ENCODE measurements around the gene TMEM50A.
"Not testable (repeated sequence)": the region's sequence is repeated elsewhere in the genome, so short reads cannot be mapped to it uniquely, and the experiment has no call there.

The TMEM50A gene

DNA sequence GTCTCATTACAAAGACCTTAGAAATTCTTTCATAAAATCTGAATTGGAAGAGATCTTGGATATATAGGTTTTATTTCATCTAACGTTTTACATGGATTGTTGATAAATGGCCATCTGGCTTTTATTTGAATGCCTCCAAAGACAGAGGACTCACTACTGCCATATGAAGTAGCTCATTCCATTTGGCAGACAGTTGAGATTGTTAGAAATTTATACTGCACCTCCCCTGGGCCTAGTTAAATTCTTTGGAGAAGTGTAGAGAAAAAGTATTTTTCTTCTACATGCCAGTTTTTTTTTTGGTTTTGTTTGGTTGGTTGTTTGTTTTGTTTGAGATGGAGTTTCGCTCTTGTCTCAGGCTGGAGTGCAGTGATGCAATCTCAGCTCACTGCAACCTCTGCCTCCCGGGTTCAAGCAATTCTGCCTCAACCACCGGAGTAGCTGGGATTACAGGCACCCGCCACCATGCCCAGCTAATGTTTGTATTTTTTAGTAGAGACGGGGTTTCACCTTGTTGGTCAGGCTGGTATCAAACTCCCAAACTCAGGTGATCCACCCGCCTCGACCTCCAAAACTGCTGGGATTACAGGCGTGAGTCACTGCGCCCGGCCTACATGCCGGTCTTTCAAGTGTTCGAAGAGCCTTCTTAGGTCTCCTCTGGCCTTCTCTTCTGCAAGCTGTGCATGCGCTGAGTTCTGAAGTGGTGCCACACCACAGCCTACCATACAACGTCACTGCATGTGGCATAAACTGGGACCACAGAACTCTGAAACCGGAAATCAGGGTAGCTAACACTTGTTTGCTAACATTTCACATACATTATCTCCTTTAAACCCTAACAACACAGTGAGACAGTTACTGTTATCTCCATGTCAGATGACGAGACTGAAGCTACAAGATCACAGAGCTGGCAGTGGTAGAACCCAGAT is 24.8 kb downstream of the TMEM50A start:
- H3K36me3 ChIP-seq (ENCODE audit: insufficient read depth, low read length), result peaks cover 31% of the 10 kb centered on the region
- H3K27me3 ChIP-seq (ENCODE audit: control insufficient read depth in 1 of 2, insufficient read depth in 2 of 2, low read length in 2 of 2); H3K4me1 ChIP-seq (ENCODE audit: insufficient read depth, low read length); H3K27ac ChIP-seq (ENCODE audit: low read depth, low read length); H3K9ac ChIP-seq (ENCODE audit: low read length); H3K9me3 ChIP-seq (ENCODE audit: low read length); H3K4me3 ChIP-seq (ENCODE audit: low read depth in 1 of 2, low read length in 2 of 2): not testable (repeated sequence)

DNA sequence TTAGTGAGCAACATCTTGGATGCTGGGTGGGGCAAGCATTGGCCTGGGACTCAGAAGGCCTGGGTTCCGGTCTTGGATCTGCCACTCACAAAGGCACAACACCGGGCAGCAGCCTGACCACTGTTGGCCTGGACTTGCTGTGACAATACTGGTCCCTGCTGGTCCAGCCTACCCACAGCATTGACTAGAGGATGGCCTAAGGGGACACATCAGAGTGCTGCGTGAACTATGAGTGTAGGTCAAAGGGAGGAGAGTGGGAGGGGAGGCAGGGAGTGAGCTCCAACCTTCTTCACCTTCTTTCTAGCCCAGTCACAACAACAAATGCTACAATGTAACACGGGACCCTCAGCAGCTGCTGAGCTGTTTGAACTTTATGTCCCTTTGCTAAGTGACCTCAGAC is 31.1 kb downstream of the TMEM50A start:
- H3K4me3 ChIP-seq (ENCODE audit: low read depth in 1 of 2, low read length in 2 of 2), result no peak overlapping the region
- no peak overlapping the region for H3K27ac ChIP-seq (ENCODE audit: low read depth, low read length)
- H3K9me3 ChIP-seq (ENCODE audit: low read length), result no peaks in the 10 kb centered on the region
- H3K4me1 ChIP-seq (ENCODE audit: insufficient read depth, low read length), result no peaks in the 10 kb centered on the region
- H3K27me3 ChIP-seq (ENCODE audit: control insufficient read depth in 1 of 2, insufficient read depth in 2 of 2, low read length in 2 of 2), result no peaks in the 10 kb centered on the region
- no peak overlapping the region for H3K9ac ChIP-seq (ENCODE audit: low read length)
- H3K36me3 ChIP-seq (ENCODE audit: insufficient read depth, low read length), result no peaks in the 10 kb centered on the region

DNA sequence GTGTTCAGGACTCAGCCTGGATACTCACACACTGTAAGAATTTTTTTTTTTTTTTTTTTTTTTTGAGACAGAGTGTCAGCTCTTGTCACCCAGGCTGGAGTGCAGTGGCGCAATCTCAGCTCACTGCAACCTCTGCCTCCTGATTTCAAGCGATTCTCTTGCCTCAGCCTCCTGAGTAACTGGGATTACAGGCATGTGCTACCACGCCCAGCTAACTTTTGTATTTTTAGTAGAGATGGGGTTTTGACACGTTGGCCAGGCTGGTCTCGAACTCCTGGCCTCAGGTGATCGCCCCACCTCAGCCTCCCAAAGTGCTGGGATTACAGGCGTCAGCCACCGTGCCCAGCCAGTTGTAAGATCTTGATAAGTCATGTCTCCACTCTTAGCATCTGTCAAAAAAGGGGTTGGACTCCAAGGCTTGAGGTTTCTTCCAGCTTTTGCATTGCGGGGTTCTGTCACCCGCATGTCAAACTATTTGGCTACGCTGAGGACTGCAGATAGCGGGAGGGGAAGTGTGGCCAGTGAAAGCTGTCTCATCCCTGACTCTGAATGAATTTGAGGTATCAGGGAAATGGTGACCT is 31.6 kb downstream of the TMEM50A start:
- H3K4me3 ChIP-seq (ENCODE audit: low read depth in 1 of 2, low read length in 2 of 2); H3K9ac ChIP-seq (ENCODE audit: low read length); H3K27me3 ChIP-seq (ENCODE audit: control insufficient read depth in 1 of 2, insufficient read depth in 2 of 2, low read length in 2 of 2); H3K27ac ChIP-seq (ENCODE audit: low read depth, low read length); H3K4me1 ChIP-seq (ENCODE audit: insufficient read depth, low read length); H3K36me3 ChIP-seq (ENCODE audit: insufficient read depth, low read length); H3K9me3 ChIP-seq (ENCODE audit: low read length): not testable (repeated sequence)

DNA sequence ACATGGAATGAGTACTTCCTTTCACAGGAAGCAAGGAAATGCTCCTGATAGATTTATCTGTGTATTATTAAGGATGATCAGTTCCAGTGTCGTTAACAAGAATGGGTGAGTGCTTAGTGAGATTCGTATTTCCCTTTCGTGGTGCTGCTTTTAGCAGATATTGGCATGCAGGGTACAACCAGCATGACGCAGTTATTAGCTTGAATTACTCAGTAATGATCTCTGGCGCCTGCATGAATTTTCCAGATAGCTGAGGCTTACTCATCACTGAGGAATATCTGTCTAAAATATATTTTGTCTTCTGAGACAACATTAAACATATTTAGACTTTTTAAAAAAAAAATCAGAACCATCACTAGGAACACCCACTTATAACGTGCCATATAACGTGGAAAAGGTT is 33.6 kb downstream of the TMEM50A start:
- H3K27ac ChIP-seq (ENCODE audit: low read depth, low read length); H3K4me3 ChIP-seq (ENCODE audit: low read depth in 1 of 2, low read length in 2 of 2); H3K36me3 ChIP-seq (ENCODE audit: insufficient read depth, low read length); H3K4me1 ChIP-seq (ENCODE audit: insufficient read depth, low read length); H3K9ac ChIP-seq (ENCODE audit: low read length); H3K27me3 ChIP-seq (ENCODE audit: control insufficient read depth in 1 of 2, insufficient read depth in 2 of 2, low read length in 2 of 2); H3K9me3 ChIP-seq (ENCODE audit: low read length): not testable (repeated sequence)

DNA sequence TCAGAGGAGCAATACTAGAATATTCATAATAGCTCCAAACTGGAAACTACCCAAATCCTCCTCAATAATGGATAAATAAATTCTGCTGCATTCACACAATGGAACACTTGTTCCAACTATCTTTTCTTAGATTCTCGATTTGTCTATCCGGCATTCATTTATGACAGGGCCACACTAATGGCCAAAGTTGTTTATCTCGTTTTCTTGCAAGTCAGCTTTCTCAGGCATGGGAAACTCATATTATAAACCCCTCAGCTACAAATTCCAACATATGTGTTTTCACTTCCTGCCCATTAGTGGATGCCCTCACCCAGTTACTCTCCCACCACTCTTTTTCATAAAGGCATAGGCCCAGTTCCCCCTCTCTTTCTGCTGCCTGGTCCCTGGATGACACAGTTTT is 40.2 kb downstream of the TMEM50A start:
- H3K27ac ChIP-seq (ENCODE audit: low read depth, low read length); H3K4me1 ChIP-seq (ENCODE audit: insufficient read depth, low read length); H3K4me3 ChIP-seq (ENCODE audit: low read depth in 1 of 2, low read length in 2 of 2); H3K9ac ChIP-seq (ENCODE audit: low read length); H3K27me3 ChIP-seq (ENCODE audit: control insufficient read depth in 1 of 2, insufficient read depth in 2 of 2, low read length in 2 of 2); H3K9me3 ChIP-seq (ENCODE audit: low read length); H3K36me3 ChIP-seq (ENCODE audit: insufficient read depth, low read length): not testable (repeated sequence)

DNA sequence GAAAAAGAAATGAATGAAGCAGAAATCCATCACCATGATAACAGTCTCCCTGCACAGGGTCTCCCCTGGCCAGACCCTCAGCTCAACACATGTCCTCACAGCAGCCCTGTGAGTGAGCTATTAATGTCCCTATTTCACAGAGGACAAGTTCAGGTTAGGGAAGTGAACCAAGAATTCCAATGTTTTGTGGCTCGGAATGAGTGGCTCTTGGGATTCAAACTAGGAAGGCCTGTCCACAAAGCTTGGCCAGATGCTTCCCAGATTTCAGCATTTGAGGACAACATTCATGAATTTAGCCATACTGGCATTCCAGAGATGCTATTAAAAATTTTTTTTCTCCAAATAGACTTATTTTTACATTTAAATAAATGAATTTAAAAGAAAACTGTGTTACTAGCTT is 44.4 kb downstream of the TMEM50A start:
- H3K4me1 ChIP-seq (ENCODE audit: insufficient read depth, low read length); H3K27ac ChIP-seq (ENCODE audit: low read depth, low read length); H3K9me3 ChIP-seq (ENCODE audit: low read length); H3K4me3 ChIP-seq (ENCODE audit: low read depth in 1 of 2, low read length in 2 of 2); H3K36me3 ChIP-seq (ENCODE audit: insufficient read depth, low read length); H3K27me3 ChIP-seq (ENCODE audit: control insufficient read depth in 1 of 2, insufficient read depth in 2 of 2, low read length in 2 of 2); H3K9ac ChIP-seq (ENCODE audit: low read length): not testable (repeated sequence)

DNA sequence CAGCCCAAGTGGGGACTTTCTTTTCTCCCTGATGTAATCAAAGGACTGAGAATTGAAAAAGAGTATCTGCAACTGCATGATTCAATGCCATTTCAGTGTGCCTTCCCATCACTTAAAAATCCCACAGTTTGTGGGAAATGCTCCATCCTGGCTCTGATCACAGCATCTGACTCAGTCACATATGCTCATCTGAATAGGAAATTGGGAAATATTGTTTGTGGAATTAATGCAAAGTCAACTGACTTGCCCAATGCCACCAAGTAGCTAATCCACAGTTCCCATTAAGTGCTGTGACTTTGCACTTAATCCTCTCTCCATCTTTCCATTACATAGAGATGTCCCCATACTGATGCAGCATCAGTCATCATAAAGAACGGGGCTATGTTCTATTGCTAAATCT is 45.0 kb downstream of the TMEM50A start:
- H3K36me3 ChIP-seq (ENCODE audit: insufficient read depth, low read length); H3K27ac ChIP-seq (ENCODE audit: low read depth, low read length); H3K9me3 ChIP-seq (ENCODE audit: low read length); H3K4me1 ChIP-seq (ENCODE audit: insufficient read depth, low read length); H3K4me3 ChIP-seq (ENCODE audit: low read depth in 1 of 2, low read length in 2 of 2); H3K9ac ChIP-seq (ENCODE audit: low read length); H3K27me3 ChIP-seq (ENCODE audit: control insufficient read depth in 1 of 2, insufficient read depth in 2 of 2, low read length in 2 of 2): not testable (repeated sequence)

DNA sequence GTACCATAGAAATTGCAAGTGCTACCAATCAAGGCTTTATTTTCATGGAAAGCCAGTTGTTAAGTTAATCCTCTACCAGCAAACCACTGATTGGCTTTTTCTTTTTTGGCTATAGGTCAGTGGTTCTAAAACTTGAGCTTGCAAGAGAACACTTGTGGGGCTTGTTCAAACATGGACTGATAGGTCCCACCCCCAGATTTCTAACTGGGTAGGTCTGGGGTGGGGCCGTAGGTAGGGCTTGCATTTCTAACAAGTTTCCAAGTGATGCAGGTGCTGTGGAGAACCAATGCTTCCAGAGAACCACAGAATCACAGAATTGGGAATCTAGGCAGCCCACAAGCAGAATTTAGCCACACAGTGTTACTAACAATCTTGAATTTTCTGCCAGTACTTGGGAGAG is 45.7 kb downstream of the TMEM50A start:
- H3K4me3 ChIP-seq (ENCODE audit: low read depth in 1 of 2, low read length in 2 of 2); H3K9ac ChIP-seq (ENCODE audit: low read length); H3K36me3 ChIP-seq (ENCODE audit: insufficient read depth, low read length); H3K4me1 ChIP-seq (ENCODE audit: insufficient read depth, low read length); H3K27ac ChIP-seq (ENCODE audit: low read depth, low read length); H3K9me3 ChIP-seq (ENCODE audit: low read length); H3K27me3 ChIP-seq (ENCODE audit: control insufficient read depth in 1 of 2, insufficient read depth in 2 of 2, low read length in 2 of 2): not testable (repeated sequence)

DNA sequence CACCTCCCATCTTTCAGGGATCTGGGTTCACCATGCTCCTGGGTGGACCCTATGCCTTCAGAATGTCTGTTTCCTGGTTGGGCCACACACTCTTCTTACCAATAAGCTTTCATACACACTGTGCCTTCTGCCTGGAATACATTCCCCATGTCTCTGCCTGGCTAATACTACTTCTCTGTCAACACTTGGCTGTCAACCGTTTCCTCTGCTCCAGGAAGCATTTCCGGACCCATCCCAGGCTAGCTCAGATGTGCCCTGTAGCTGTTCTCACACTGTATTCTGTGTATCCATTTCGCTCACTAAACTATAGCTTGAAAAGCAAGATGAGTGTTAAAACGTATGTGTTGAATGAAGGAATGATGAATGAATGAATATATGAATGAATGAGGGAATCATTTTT is 49.0 kb downstream of the TMEM50A start:
- H3K4me1 ChIP-seq (ENCODE audit: insufficient read depth, low read length); H3K27ac ChIP-seq (ENCODE audit: low read depth, low read length); H3K4me3 ChIP-seq (ENCODE audit: low read depth in 1 of 2, low read length in 2 of 2); H3K9ac ChIP-seq (ENCODE audit: low read length); H3K36me3 ChIP-seq (ENCODE audit: insufficient read depth, low read length); H3K27me3 ChIP-seq (ENCODE audit: control insufficient read depth in 1 of 2, insufficient read depth in 2 of 2, low read length in 2 of 2); H3K9me3 ChIP-seq (ENCODE audit: low read length): not testable (repeated sequence)

DNA sequence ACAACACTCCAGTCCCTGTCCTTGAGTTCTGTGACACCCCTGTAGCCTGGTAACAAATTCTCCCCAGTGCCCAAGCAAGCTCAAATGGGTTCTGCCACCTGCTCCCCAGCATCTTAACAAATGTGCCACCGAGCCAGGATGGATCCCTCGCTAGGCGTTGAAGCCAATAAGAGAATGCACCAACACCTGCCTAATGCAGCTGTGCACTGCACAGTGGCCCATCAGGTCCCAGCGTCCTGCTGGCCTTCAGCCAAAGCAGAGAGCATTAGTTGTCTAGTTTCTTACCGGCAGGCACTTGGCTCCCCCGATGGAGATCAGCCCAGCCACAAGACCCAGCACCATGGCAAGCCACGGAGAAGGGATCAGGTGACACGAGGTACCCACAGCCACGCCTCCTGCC is 50.6 kb downstream of the TMEM50A start:
- not testable (repeated sequence) for H3K9me3 ChIP-seq (ENCODE audit: low read length); H3K4me3 ChIP-seq (ENCODE audit: low read depth in 1 of 2, low read length in 2 of 2); H3K27ac ChIP-seq (ENCODE audit: low read depth, low read length); H3K4me1 ChIP-seq (ENCODE audit: insufficient read depth, low read length); H3K9ac ChIP-seq (ENCODE audit: low read length); H3K36me3 ChIP-seq (ENCODE audit: insufficient read depth, low read length); H3K27me3 ChIP-seq (ENCODE audit: control insufficient read depth in 1 of 2, insufficient read depth in 2 of 2, low read length in 2 of 2)

DNA sequence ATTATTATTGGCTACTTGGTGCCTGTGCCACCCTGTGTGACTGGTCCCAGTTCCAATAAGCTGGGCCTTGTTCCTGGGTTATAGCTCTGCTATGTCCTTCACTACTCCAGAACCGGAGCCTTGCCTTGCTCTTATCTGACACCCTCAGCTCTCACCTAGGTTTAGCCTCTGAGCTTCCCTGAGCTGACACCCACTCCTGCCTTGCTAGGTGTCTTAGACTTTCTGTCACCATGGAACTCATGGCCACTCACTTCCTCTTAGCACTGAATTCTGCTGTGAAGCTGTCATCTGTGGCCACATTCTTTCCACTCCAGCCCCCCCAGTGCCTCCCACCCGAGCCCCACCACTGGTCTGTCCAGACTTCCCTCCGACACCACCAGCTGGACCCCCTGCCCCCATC is 51.6 kb downstream of the TMEM50A start:
- not testable (repeated sequence) for H3K27me3 ChIP-seq (ENCODE audit: control insufficient read depth in 1 of 2, insufficient read depth in 2 of 2, low read length in 2 of 2); H3K4me3 ChIP-seq (ENCODE audit: low read depth in 1 of 2, low read length in 2 of 2); H3K27ac ChIP-seq (ENCODE audit: low read depth, low read length); H3K36me3 ChIP-seq (ENCODE audit: insufficient read depth, low read length); H3K9ac ChIP-seq (ENCODE audit: low read length); H3K9me3 ChIP-seq (ENCODE audit: low read length); H3K4me1 ChIP-seq (ENCODE audit: insufficient read depth, low read length)

DNA sequence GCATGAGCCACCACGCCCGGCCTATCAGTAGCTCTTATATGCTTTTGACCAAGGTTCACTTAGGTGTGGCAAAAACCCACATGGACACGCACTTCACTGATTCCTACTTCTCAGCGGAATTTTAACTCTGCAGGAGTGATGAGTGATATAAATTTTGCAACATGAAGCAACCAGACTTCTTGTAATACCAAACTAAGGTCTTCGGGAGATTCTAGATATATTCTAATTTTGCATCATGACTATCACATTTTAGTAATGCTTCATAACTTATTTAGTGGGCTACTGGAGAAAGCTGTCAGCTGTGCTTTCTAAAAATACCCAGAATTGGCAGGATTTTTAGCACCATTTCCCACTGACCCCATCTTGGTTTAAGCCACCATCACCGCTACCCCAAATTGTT is 54.7 kb downstream of the TMEM50A start:
- H3K4me1 ChIP-seq (ENCODE audit: insufficient read depth, low read length), result no peaks in the 10 kb centered on the region
- H3K27ac ChIP-seq (ENCODE audit: low read depth, low read length), result no peak overlapping the region
- H3K9ac ChIP-seq (ENCODE audit: low read length), result no peak overlapping the region
- H3K4me3 ChIP-seq (ENCODE audit: low read depth in 1 of 2, low read length in 2 of 2), result no peak overlapping the region
- no peaks in the 10 kb centered on the region for H3K9me3 ChIP-seq (ENCODE audit: low read length)
- H3K36me3 ChIP-seq (ENCODE audit: insufficient read depth, low read length), result no peaks in the 10 kb centered on the region
- no peaks in the 10 kb centered on the region for H3K27me3 ChIP-seq (ENCODE audit: control insufficient read depth in 1 of 2, insufficient read depth in 2 of 2, low read length in 2 of 2)

All from muscle layer of colon (tissue), 2 donors.